Measurements from ENCODE around the gene ZNHIT1.

Gene ZNHIT1

DNA sequence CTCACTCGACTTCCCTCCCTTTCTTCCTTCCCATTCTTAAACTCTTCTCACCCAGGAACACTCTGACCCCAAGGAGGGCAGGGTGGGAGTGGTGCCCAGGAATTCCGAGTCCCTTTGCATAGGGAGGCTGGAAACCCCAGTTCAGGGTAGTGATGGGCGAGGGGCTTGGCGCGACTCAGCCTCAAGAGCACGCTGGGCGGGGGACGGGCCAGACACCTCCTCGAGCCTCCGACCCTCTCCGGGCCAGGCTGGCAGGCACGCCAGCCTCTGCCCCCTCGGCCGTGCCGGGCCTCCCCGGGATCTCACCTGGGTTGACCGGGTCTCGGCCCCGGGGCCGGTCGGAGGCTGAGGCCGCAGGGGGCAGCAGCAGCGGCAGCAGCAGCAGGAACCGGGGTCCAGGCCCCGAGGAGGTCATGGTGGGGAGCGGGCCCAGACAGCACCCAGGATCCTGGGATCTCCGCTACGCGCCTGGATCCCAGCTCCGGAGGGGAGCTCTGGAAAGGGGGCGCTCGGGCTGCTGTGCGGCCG is 1.0 kb upstream of the ZNHIT1 start:
- no peak for DNase-seq (ENCODE audit: low spot score)
- TF ChIP-seq, protein P1, sequence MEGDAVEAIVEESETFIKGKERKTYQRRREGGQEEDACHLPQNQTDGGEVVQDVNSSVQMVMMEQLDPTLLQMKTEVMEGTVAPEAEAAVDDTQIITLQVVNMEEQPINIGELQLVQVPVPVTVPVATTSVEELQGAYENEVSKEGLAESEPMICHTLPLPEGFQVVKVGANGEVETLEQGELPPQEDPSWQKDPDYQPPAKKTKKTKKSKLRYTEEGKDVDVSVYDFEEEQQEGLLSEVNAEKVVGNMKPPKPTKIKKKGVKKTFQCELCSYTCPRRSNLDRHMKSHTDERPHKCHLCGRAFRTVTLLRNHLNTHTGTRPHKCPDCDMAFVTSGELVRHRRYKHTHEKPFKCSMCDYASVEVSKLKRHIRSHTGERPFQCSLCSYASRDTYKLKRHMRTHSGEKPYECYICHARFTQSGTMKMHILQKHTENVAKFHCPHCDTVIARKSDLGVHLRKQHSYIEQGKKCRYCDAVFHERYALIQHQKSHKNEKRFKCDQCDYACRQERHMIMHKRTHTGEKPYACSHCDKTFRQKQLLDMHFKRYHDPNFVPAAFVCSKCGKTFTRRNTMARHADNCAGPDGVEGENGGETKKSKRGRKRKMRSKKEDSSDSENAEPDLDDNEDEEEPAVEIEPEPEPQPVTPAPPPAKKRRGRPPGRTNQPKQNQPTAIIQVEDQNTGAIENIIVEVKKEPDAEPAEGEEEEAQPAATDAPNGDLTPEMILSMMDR (IDR thresholded peaks at IDR 0.05; ENCODE audit: borderline replicate concordance, control extremely low read depth, extremely low read depth, insufficient read depth, missing control alignments), result no peak
- in situ Hi-C loops (cut with MboI; ENCODE audit: low sequenced_read_pairs, unreplicated experiment), result no loop called here

GRCh38 chr7:101218236-101219125 is 516 bp downstream of the ZNHIT1 start:
- DNase-seq (ENCODE audit: low spot score), result no peak
- TF ChIP-seq, protein P1 (IDR thresholded peaks at IDR 0.05; ENCODE audit: borderline replicate concordance, control extremely low read depth, extremely low read depth, insufficient read depth, missing control alignments), result no peak
- in situ Hi-C loops (cut with MboI; ENCODE audit: low sequenced_read_pairs, unreplicated experiment), result no loop called here

GRCh38 chr7:101220295-101220694 is 2.3 kb downstream of the ZNHIT1 start:
- in situ Hi-C loops (cut with MboI; ENCODE audit: low sequenced_read_pairs, unreplicated experiment), result no loop called here
- no peak for DNase-seq (ENCODE audit: low spot score)
- TF ChIP-seq, protein P1 (IDR thresholded peaks at IDR 0.05; ENCODE audit: borderline replicate concordance, control extremely low read depth, extremely low read depth, insufficient read depth, missing control alignments), result no peak

- DNase-seq (ENCODE audit: low spot score), result no peak
- TF ChIP-seq, protein P1 (IDR thresholded peaks at IDR 0.05; ENCODE audit: borderline replicate concordance, control extremely low read depth, extremely low read depth, insufficient read depth, missing control alignments), result no peak
- in situ Hi-C loops (cut with MboI; ENCODE audit: low sequenced_read_pairs, unreplicated experiment), result no loop called here
Measured at GRCh38 chr7:101222275-101222830, 4.4 kb downstream of the ZNHIT1 start.

DNA sequence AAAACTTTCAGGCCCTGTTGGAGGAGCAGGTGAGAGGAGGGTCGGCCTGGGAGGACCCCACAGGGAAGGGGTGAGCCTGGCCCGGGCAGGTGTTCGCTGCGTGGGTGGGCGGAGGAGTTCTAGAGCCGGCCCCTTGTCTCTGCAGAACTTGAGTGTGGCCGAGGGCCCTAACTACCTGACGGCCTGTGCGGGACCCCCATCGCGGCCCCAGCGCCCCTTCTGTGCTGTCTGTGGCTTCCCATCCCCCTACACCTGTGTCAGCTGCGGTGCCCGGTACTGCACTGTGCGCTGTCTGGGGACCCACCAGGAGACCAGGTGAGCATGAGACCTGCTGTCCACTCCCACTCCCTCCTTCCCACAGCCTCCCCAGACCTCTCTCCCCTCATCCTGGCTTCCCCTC is 5.6 kb downstream of the ZNHIT1 start:
- no peak for DNase-seq (ENCODE audit: low spot score)
- TF ChIP-seq, protein P1 (IDR thresholded peaks at IDR 0.05; ENCODE audit: borderline replicate concordance, control extremely low read depth, extremely low read depth, insufficient read depth, missing control alignments), result no peak
- in situ Hi-C loops (cut with MboI; ENCODE audit: low sequenced_read_pairs, unreplicated experiment), result no loop called here

DNA sequence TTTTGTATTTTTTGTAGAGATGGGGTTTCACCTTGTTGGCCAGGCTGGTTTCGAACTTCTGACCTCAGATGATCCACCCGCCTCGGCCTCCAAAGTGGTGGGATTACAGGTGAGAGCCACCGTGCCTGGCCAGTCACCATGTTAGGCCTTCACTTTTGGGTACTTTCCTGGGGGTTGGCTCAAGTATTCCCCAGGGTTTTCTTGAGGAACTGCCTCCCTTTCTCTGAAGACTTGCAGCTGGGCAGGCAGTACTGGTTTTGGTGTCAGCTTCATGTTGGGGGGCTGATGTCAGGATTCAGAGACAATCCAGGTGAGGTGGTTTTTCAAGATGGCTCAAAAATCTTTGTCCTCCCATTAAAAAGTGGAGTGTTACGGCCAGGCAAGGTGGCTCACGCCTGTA is 7.7 kb downstream of the ZNHIT1 start:
- TF ChIP-seq, protein P1 (IDR thresholded peaks at IDR 0.05; ENCODE audit: borderline replicate concordance, control extremely low read depth, extremely low read depth, insufficient read depth, missing control alignments), result no peak
- in situ Hi-C loops (cut with MboI; ENCODE audit: low sequenced_read_pairs, unreplicated experiment), result no loop called here
- DNase-seq (ENCODE audit: low spot score), result no peak
